ENCODE measurements around the gene NNT. TPM values are rescaled to one million over a fixed set of nuclear protein-coding genes. Genes with fewer than 3 reads are reported as not detected.
"Not testable (repeated sequence)": the region's sequence is repeated elsewhere in the genome, so short reads cannot be mapped to it uniquely, and the experiment has no call there.

Gene NNT
- polyA plus RNA-seq (ENCODE audit: insufficient read length in 12 of 12), result 100 to 1,000 TPM in 6 of 12 donors, 10 to 100 TPM in 5, not detected in 1; 45.3 to 120 (median 100) TPM
- long read RNA-seq, donor 1, full-length matches to known transcripts, result 2 of 31 reads
- long read RNA-seq, donor 1, partial matches to known transcripts, result 29 of 31 reads
- long read RNA-seq, donor 1, other reads (novel, unspliced or antisense), result 0 of 31 reads
- long read RNA-seq, donor 2, full-length matches to known transcripts, result 7 of 34 reads
- long read RNA-seq, donor 2, partial matches to known transcripts, result 27 of 34 reads
- long read RNA-seq, donor 2, other reads (novel, unspliced or antisense), result 0 of 34 reads
- long read RNA-seq, donor 3, full-length matches to known transcripts, result 5 of 22 reads
- long read RNA-seq, donor 3, partial matches to known transcripts, result 17 of 22 reads
- long read RNA-seq, donor 3, other reads (novel, unspliced or antisense), result 0 of 22 reads
- long read RNA-seq, donor 4, full-length matches to known transcripts, result 1 of 12 reads
- long read RNA-seq, donor 4, partial matches to known transcripts, result 11 of 12 reads
- long read RNA-seq, donor 4, other reads (novel, unspliced or antisense), result 0 of 12 reads
- long read RNA-seq, donor 5, full-length matches to known transcripts, result 8 of 97 reads
- long read RNA-seq, donor 5, partial matches to known transcripts, result 89 of 97 reads
- long read RNA-seq, donor 5, other reads (novel, unspliced or antisense), result 0 of 97 reads
- long read RNA-seq, donor 6, full-length matches to known transcripts, result 2 of 13 reads
- long read RNA-seq, donor 6, partial matches to known transcripts, result 11 of 13 reads
- long read RNA-seq, donor 6, other reads (novel, unspliced or antisense), result 0 of 13 reads
- long read RNA-seq, donor 7, full-length matches to known transcripts, result 3 of 16 reads
- long read RNA-seq, donor 7, partial matches to known transcripts, result 13 of 16 reads
- long read RNA-seq, donor 7, other reads (novel, unspliced or antisense), result 0 of 16 reads
- long read RNA-seq, donor 8, full-length matches to known transcripts, result 6 of 118 reads
- long read RNA-seq, donor 8, partial matches to known transcripts, result 112 of 118 reads
- long read RNA-seq, donor 8, other reads (novel, unspliced or antisense), result 0 of 118 reads
- long read RNA-seq, donor 9, partial matches to known transcripts, result 19 of 19 reads
- long read RNA-seq, donor 9, other reads (novel, unspliced or antisense), result 0 of 19 reads
- long read RNA-seq, donor 10, full-length matches to known transcripts, result 7 of 58 reads
- long read RNA-seq, donor 10, partial matches to known transcripts, result 51 of 58 reads
- long read RNA-seq, donor 10, other reads (novel, unspliced or antisense), result 0 of 58 reads
- long read RNA-seq, donor 11, full-length matches to known transcripts, result 2 of 29 reads
- long read RNA-seq, donor 11, partial matches to known transcripts, result 27 of 29 reads
- long read RNA-seq, donor 11, other reads (novel, unspliced or antisense), result 0 of 29 reads

DNA sequence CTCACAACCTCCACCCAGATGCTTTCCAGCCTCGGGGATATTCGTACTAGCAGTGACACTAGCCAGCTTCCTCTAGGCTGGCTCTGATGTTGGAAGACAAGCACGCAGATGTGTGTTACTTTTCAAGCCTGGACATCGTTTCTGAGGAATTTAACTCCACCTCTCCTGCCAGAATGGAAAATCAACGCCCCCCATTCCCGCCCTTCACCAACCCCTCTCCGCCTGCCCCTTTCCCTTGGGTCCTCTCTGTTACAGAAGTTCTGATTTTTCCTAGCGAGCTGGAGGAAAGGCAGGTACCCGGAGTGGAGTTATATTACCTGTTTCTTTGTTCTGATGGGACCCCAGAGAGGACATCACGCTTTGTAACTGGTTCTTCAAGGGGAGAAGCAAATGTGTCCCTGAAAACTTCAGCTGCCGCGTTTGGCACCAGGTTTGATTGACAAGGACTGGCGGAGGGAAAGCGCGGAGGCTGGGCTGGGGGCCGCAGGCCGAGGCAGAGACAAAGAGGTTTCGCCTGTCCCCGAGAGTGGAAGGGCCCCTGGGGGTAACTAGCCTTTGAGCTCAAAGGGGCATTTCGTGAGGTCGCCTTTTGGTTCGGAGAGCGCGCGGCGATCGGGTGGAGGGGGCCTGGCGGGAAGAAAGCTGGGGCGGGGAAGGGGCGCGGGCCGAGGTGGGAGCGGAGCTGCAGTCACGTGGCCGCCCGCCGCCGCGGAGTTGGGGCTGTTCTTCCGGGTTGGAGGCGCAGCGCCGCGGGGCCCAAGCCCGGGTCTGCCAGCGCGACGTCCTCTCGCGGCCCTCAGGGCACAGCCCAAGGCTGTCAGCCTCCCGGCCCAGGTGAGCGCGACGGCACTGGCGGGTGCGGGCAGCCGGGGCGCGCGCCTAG is at the start of gene NNT:
TSS of gene NNT (plus strand) at position 720 of the 883 bp plus-strand sequence. CDS start 6,016 bp downstream, outside the sequence.
- peak; percentile 77 for DNase-seq

DNA sequence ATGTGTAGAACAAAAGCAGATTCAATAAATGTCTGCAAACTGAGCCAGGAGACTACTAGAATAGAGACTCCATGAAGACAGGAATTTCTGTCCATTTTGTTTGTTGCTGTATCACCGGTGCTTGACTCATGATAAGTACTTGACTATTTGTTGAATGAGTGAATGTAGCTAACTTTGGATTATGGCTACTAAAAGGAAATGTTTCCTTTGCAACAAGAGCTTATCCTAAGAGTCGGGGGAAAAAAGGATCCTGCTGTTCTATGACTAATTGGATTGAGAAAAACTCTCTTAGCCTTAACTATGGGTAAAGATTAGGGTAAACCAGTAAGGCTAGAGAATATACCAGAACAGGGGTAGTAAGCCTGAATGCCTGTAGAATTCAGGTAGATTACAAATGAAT is 49.6 kb upstream of the NNT start:
- no peak for DNase-seq

DNA sequence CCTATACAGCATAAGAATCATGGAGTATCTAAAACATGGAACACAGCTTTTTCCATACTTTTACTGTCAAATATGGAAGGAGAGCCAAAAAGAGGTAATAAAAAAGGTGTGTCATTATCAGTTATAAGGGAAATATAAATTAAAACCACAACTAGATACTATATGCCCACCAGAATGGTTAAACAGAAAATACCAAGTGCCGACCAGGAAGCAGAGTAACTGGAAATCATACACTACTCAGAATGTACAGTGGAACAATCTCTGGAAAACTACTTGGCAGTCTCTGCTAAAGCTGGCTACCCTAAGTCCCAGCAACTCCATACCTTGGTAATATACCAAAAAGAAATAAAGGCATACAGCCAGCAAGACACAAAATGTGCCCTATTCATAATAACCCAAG is 48.5 kb upstream of the NNT start:
- no peak for DNase-seq

DNA sequence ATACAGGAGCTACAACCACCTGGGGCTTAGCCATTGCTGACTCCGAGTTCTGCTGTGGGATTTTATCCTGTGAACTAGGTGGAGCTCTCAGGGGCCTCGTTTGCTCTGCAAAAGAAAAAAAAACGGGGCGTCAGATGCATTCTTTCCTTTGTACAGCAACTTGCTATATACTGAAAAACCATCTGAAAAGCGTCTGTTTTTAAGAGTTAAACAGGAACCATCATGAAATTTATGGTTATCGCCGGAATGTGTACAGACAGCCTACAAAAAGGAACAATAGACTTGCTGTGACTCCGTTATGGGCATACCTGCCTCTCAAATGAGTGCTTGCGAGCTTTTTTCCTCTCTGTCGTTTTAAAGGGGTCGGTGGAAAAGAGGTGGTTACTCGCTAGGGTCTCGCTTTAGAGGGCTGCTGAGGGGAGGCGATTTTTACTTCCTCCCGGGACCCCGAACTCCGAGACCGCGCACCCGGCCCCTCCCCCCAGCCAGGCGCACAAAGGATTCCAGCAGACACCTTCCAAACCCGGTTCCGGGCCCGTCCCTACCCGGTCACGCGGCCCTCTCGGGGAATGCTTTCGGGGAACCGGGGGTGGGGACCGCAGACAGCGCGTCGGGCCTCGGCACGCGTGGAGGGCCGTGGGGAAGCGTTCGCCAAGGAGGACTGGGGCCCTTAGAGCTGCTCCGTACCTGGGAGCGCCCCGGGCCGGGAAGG is 46.9 kb upstream of the NNT start:
- peak; percentile 39 for DNase-seq

DNA sequence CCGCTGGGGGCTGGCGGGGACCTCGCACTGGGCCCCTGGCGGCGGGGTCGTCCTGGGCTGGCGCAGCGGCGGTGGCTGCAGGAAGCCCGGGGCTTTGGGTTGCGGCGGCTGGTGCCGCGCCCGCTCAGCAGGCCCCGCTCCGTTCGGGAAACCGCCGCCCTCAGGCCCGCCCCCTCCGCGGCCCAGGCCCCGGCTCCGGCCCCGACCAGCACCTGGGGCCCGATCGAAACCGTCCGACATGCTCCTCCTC is 46.4 kb upstream of the NNT start:
- DNase-seq, result not testable (repeated sequence)

DNA sequence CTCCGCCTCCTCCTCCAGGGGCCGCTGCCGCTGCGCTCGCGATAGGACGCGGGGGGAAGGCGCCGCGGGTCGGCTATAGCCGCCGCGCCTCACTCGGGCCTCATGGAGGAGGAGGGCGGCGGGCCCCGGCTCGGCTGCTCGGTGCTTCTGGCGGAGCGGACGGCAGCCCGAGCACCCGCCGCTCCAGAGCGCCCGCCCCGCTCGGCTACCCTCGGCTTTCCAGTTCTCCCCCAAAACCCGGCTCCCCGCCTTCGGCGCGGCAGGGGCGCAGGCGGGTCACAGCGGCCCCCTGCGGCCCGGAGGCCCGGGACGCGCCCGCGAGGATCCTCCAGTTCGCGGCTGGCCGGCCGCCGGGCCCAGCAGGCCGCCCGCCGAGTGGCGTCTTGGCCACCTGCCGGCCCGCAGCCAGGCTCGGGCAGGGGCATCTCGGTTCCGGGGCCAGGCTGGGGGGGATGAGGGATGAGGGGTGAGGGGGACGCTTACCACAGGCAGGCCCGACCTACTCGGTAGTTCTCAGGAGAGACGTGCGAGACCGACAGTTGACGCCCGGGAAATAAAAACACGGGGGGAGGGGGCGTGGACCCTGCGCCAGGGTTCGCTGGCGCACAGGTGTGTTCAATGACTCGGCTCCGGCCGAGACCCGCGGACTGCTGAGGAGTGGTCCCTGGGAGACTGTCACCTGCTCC is 46.0 kb upstream of the NNT start, which contains the start of gene PAIP1:
TSS of gene PAIP1 (minus strand) at position 221 of the 686 bp plus-strand sequence. CDS start 231 bp downstream, outside the sequence.
- peak; percentile 85 for DNase-seq

DNA sequence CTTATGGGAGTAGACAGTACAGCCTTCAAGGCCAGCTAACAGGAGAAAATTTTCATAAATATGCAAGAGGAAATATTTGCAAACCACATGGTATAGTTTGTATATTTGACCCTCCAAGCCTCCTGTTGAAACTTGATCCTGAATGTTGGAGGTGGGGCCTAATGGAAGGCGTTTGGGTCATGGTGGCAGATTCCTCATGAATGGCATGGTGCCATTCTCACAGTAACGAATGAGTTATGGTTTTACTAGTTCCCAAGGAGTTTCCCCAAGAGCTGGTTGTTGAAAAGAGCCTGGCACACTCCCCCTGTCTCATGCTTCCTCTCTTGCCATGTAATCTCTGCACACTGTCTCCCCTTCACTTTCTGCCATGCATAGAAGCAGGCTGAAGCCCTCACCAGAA is 42.9 kb upstream of the NNT start:
- DNase-seq, result no peak

DNA sequence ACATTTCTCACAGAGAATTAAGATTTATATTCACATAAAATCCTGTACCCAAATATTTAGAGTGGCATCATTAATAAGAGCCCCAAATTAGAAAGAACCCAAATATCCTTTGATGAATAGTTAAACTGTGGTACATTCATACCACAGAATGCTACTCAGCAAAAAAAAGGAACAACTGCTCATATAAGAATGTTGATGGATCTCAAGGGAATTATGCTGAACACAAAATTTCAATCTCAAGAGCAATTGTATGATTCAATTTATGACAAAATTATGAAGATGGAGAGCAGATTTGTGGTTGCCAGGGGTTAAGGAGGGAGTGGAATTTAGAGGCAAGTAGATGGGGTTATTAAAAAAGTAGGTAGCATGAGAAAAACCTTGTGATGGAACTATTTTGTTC is 41.6 kb upstream of the NNT start:
- DNase-seq, result no peak

DNA sequence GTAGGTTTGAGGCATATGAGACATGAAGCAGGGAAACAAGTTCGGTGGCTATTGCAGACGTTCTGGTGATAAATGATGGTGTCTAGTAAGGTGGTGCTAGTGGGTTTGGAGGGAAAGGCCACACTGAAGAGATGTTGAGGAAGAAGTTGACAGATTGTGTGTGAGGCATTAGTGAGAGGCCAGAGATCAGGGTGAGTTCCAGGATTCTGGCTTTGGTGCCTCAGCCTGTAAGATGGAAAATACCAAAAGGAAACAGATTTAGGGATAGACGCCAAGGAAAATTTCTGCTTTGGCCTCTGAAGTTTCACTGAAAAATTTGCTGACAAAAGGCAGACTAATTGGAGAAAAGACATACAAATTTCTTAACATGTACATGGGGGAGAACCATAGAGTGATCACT is 39.7 kb upstream of the NNT start:
- no peak for DNase-seq

DNA sequence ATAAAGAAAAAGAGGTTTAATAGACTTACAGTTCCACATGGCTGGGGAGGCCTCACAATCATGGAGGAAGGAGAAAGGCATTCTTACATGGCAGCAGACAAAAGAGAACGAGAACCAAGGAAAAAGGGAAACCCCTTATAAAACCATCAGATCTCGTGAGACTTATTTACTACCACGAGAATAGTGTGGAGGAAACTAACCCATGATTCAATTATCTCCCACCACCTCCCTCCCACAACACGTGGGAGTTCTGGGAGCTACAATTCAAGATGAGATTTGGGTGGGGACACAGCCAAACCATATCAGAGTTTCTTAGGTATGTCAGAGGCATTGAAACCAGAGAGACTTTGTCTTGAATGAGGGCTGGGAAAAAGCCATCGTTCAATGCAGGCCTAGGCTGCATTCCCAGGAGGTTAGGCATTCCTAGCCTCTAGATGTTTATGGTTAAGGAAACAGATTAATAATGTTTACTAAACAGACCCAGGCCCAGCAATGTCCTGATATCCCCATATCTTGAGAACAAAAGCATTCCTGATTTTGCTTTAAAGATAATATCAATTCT is 38.6 kb upstream of the NNT start:
- no peak for DNase-seq

DNA sequence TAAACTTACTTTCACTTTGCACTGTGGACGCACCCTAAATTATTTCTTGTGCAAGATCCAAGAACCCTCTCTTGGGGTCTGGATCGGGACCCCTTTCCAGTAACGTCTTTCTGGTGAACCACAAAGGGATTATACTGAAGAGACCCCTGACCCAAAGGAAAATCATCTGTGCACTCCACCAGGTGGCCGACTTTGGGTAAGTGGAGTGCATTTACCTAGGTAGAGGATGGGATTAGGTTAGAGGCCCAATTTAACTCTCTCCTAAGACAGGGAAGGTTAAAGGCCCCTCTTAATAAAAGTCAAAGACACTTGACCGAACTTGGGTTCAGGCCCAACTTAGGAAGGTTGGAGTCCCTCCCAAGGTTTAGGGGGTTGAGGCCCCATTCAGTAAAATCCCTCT is 37.9 kb upstream of the NNT start:
- no peak for DNase-seq

DNA sequence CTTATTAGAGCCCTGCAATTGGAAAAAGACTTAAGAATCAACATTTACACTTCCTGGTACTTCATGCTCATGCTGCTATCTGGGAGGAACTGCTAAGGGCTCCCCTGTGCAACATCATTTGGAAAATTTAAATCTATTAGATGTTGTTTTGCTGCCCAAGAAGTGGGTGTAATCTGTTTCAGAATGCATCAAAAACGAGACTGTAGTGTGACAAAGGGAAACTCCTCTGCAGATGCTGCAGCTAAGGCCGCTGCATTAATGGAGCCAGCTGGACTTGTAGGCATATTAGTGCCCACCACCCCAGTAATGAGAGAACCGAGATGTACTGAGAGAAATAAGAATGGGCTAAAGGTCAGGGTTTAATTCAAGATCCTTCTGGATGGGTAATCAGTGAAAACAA is 35.0 kb upstream of the NNT start:
- no peak for DNase-seq

DNA sequence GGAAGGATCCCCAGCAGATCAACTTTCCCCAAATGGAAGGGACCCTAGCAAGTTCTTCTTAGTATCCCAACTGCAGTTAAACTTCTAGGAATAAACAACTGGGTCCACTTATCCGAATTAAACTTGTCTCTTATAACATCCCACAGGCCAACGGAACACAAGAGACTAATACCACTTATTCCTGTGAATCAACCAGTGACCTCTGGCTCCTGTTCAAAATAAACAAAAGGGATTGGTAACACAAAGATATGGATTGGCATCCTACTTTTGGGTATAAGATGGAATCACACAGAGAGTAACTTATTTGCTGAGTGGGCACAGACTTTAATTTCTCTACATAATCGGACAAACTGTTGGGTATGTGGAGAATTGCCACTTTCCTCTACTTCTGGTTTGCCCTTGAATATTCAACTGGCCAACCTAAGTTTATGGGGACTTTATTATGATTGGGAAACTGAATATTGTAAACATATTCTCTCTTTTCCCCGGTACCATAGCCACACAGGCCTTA is 33.7 kb upstream of the NNT start:
- no peak for DNase-seq

DNA sequence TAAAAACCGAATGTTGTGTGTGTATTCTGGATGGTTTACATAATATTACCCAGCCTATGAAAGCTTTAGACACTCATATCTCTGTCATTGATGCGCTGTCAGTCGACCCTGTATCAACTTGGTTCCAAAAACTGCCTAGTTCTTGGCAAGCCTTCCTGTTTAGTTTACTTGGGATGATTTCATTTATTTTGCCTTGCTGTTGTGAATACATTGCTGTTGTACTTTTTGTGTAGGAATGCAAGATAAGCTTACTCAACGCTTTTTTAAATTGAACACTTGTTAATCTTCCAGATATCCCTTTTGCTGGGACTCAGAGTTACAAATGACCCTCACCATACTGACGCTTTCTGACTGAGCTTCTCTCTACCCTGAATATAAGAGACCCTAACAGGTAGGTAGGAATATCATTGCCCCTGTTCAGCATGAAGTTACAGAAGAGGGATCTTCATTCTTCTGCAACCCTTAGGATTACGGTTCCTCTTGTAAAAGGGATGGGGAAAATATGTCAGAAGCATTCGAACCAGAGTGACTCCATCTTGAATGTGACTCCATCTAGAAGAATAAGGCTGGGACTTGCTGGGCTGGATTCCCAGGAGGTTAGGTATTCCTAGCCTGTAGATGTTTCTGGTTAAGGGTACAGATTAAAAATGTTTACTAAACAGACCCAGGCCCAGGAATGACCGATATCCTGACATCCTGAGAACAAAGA is 32.4 kb upstream of the NNT start:
- DNase-seq, result no peak

DNA sequence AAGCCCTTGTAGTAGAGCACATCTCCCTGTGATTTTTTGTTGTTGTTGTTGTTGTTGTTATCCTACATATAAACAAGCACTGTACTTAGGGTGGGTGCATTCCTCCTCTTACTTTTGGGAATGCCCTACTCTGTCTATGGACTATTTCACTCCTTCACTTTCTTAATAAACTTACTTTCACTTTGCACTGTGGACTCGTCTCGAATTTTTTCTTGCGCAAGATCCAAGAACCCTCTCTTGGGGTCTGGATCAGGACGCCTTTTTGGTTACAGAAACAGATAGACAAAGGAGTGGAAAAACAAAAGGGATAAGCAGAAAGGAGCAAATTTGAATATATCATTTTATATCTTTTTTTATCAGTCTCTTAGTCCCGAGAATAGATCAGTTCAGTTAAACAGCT is 31.7 kb upstream of the NNT start:
- no peak for DNase-seq

DNA sequence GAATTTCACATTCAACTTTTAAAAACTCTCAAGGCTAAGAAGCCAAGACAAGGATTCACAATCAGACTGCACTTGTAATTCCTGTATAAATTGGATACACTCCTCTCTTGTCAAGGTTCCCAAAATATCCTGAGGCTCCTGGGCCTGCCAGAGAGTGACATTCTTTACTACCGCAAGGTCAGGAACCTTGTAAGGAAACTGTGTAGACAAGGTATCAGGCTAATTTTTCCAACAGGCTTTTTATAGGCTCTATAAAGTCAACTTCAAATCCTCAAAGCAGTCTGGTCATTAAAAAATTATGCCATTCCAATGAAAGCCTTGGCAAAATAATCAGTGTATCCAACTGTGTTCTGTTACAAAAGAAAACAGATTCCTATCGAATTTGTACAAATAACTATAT is 30.6 kb upstream of the NNT start:
- no peak for DNase-seq

DNA sequence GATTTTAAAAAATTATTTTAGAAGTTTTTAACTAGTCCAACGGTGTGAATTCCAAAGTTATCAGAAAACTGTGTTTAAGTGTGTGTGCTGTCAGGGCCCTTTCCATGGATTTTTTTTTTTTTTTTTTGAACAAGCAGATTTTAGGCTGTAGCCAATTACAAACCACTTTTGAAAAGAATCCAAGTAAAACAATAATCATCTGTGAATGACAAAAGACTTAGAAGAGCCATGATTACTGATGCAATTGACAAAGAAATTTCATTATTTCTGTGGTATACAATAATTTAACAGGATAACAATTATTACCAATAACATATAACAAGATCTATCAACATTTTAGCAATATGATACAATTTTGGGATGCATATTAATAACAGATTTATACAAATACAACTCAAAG is 29.9 kb upstream of the NNT start:
- DNase-seq, result no peak

Data from muscle of arm (tissue), 14 donors.